ENCODE data around the gene ATP2B2.

DNA sequence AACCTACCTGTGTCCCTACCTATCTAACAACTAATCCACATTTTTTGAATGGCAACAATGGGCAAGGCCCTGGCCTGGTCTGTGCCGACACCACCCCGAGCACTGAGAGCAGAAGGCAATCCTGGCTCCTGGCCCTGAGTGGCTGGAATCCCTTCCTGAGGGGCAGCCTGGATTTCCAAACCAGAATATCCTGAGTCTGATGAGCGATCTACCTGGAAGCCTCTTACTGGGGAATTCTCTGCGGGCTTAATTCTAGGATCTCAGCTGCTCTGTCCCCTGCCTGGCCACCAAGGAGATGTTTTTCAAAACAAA, 22.1 kb downstream of the ATP2B2 start:
- TF ChIP-seq, protein P1, sequence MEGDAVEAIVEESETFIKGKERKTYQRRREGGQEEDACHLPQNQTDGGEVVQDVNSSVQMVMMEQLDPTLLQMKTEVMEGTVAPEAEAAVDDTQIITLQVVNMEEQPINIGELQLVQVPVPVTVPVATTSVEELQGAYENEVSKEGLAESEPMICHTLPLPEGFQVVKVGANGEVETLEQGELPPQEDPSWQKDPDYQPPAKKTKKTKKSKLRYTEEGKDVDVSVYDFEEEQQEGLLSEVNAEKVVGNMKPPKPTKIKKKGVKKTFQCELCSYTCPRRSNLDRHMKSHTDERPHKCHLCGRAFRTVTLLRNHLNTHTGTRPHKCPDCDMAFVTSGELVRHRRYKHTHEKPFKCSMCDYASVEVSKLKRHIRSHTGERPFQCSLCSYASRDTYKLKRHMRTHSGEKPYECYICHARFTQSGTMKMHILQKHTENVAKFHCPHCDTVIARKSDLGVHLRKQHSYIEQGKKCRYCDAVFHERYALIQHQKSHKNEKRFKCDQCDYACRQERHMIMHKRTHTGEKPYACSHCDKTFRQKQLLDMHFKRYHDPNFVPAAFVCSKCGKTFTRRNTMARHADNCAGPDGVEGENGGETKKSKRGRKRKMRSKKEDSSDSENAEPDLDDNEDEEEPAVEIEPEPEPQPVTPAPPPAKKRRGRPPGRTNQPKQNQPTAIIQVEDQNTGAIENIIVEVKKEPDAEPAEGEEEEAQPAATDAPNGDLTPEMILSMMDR (IDR thresholded peaks at IDR 0.05 in 2 of 3, conservative IDR thresholded peaks at IDR 0.05 in 1 of 3; ENCODE audit: control insufficient read depth in 2 of 3, extremely low read depth in 1 of 3, insufficient read depth in 1 of 3, low read depth in 3 of 3, low read length in 3 of 3): no peak
- TF ChIP-seq TBL1XR1 (IDR thresholded peaks at IDR 0.05; ENCODE audit: low read depth, low read length) (no peak), EZH2 (IDR thresholded peaks at IDR 0.05; ENCODE audit: borderline replicate concordance, control insufficient read depth, low read depth, low read length) (no peak), JUNB (IDR thresholded peaks at IDR 0.05) (no peak), JUND (IDR thresholded peaks at IDR 0.05; ENCODE audit: low read depth, low read length) (no peak)
- TF ChIP-seq, protein P2, sequence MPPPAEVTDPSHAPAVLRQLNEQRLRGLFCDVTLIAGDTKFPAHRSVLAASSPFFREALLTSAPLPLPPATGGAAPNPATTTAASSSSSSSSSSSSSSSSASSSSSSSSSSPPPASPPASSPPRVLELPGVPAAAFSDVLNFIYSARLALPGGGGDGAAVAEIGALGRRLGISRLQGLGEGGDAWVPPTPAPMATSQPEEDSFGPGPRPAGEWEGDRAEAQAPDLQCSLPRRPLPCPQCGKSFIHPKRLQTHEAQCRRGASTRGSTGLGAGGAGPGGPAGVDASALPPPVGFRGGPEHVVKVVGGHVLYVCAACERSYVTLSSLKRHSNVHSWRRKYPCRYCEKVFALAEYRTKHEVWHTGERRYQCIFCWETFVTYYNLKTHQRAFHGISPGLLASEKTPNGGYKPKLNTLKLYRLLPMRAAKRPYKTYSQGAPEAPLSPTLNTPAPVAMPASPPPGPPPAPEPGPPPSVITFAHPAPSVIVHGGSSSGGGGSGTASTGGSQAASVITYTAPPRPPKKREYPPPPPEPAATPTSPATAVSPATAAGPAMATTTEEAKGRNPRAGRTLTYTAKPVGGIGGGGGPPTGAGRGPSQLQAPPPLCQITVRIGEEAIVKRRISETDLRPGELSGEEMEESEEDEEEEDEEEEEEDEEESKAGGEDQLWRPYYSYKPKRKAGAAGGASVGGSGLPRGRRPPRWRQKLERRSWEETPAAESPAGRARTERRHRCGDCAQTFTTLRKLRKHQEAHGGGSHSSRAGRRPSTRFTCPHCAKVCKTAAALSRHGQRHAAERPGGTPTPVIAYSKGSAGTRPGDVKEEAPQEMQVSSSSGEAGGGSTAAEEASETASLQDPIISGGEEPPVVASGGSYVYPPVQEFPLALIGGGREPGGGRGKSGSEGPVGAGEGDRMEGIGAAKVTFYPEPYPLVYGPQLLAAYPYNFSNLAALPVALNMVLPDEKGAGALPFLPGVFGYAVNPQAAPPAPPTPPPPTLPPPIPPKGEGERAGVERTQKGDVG (CRISPR knock-in tag; IDR thresholded peaks at IDR 0.05): no peak
- TF ChIP-seq, protein P3, sequence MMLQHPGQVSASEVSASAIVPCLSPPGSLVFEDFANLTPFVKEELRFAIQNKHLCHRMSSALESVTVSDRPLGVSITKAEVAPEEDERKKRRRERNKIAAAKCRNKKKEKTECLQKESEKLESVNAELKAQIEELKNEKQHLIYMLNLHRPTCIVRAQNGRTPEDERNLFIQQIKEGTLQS (IDR thresholded peaks at IDR 0.05; ENCODE audit: borderline replicate concordance, extremely low read depth, low read depth, low read length): no peak
